ENCODE results near the gene ROCK2. TPM values are rescaled to one million over a fixed set of nuclear protein-coding genes. Genes with fewer than 3 reads are reported as not detected.

ROCK2 gene
- total RNA-seq, 4 donors from 2014 or later: 18.0 to 34.8 (median 23.2) TPM

- intact Hi-C loops (cut with DNase I; ENCODE audit: low total_unique reads): loop anchor here (10.0 kb wide), 1 partner anchor 175 kb away; no protein-coding TSS in a partner anchor
- WGBS, 2 donors: 82 to 86% methylated on average over 6 of the region's 6 CpGs
Measured at GRCh38 chr2:11239666-11240462, 104.6 kb downstream of the ROCK2 start.

GRCh38 chr2:11239147-11239546, 105.3 kb downstream of the ROCK2 start:
- no peak for TF ChIP-seq CTCF (IDR thresholded peaks at IDR 0.05)
- no peak for TF ChIP-seq POLR2A (IDR thresholded peaks at IDR 0.05)
- no peak overlapping the region for H3K4me3 ChIP-seq (ENCODE audit: low read depth, poor library complexity, severe bottlenecking)
- DNase-seq (ENCODE audit: low spot score in 2 of 2): no peak
- intact Hi-C loops (cut with DNase I; ENCODE audit: low total_unique reads): loop anchor here (10.0 kb wide), 1 partner anchor 176 kb away; no protein-coding TSS in a partner anchor
- WGBS, 2 donors: 98 to 99% methylated on average over 2 of the region's 2 CpGs

More at GRCh38 chr2:11239666-11240462, 104.6 kb downstream of the ROCK2 start:
- TF ChIP-seq CTCF (IDR thresholded peaks at IDR 0.05) (no peak), POLR2A (IDR thresholded peaks at IDR 0.05) (no peak)
- DNase-seq (ENCODE audit: low spot score in 2 of 2): no peak
- H3K4me3 ChIP-seq (ENCODE audit: low read depth, poor library complexity, severe bottlenecking): no peak overlapping the region

- no peak overlapping the region for H3K4me3 ChIP-seq (ENCODE audit: low read depth, poor library complexity, severe bottlenecking)
- intact Hi-C loops (cut with DNase I; ENCODE audit: low total_unique reads): loop anchor here (10.0 kb wide), 1 partner anchor 178 kb away; no protein-coding TSS in a partner anchor
- DNase-seq (ENCODE audit: low spot score in 2 of 2): no peak
- TF ChIP-seq CTCF (IDR thresholded peaks at IDR 0.05) (no peak), POLR2A (IDR thresholded peaks at IDR 0.05) (no peak)
- WGBS, 2 donors: 83 to 86% methylated on average over 2 of the region's 2 CpGs
Measured at GRCh38 chr2:11237122-11237521, 107.3 kb downstream of the ROCK2 start.

DNA sequence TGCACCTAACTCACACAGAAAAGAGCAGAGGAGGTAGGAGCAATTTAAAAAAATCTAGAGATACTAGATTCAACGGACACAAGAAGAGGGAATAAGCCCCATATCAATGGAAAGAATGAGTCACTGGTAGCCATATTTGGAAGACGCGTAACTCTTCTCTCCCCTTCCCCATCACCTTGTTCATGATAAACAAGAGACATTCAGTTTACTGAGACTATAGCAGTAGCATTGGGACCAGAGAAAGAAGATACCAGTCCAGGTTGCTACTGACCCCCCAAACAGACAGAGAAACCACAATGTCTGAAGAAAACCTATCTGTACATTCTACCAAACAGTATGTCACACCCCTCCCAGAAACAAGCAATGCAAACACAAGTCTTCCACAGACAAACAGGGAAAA, 108.1 kb downstream of the ROCK2 start:
- H3K4me3 ChIP-seq (ENCODE audit: low read depth, poor library complexity, severe bottlenecking): no peak overlapping the region
- intact Hi-C loops (cut with DNase I; ENCODE audit: low total_unique reads): loop anchor here (10.0 kb wide), 1 partner anchor 178 kb away; no protein-coding TSS in a partner anchor
- WGBS, 2 donors: 84 to 85% methylated on average over 3 of the region's 3 CpGs
- no peak for TF ChIP-seq CTCF (IDR thresholded peaks at IDR 0.05)
- no peak for TF ChIP-seq POLR2A (IDR thresholded peaks at IDR 0.05)
- DNase-seq (ENCODE audit: low spot score in 2 of 2): no peak

- DNase-seq (ENCODE audit: low spot score in 2 of 2): no peak
- H3K4me3 ChIP-seq (ENCODE audit: low read depth, poor library complexity, severe bottlenecking): no peak overlapping the region
- intact Hi-C loops (cut with DNase I; ENCODE audit: low total_unique reads): loop anchor here (10.0 kb wide), 1 partner anchor 179 kb away; no protein-coding TSS in a partner anchor
- no peak for TF ChIP-seq POLR2A (IDR thresholded peaks at IDR 0.05)
- no peak for TF ChIP-seq CTCF (IDR thresholded peaks at IDR 0.05)
- 43 to 45% methylated on average over 2 of the region's 2 CpGs for WGBS, 2 donors
Measured at GRCh38 chr2:11235583-11235982, 108.9 kb downstream of the ROCK2 start.
